Activated CD4-positive, alpha-beta T cell treated with anti-CD3 and anti-CD28 coated beads, Interleukin-2, amount 50 U/mL, for 48 hours (primary cell): ENCODE results near the gene SEZ6L.
A peak's percentile ranks its signal among the peaks of the same experiment; 100 is the strongest.

ENCODE experiments used
- DNase-seq, 2 experiments: peaks; one replicate each; pipeline ENCODE4 v3.0.0-alpha.2; 2020

Gene SEZ6L

GRCh38 chr22:26251869-26252268 is 82.6 kb downstream of the SEZ6L start:
- DNase-seq: no peak

- DNase-seq: peak in 1 of 2 experiments; percentile 11
Observed at GRCh38 chr22:26259510-26259909, 90.2 kb downstream of the SEZ6L start.

GRCh38 chr22:26264162-26264561 is 94.9 kb downstream of the SEZ6L start:
- no peak for DNase-seq

- DNase-seq: no peak
Observed at GRCh38 chr22:26265281-26265680, 96.0 kb downstream of the SEZ6L start.

- DNase-seq: no peak
Observed at GRCh38 chr22:26265909-26266308, 96.6 kb downstream of the SEZ6L start.

- no peak for DNase-seq
Observed at GRCh38 chr22:26267856-26268255, 98.6 kb downstream of the SEZ6L start.

GRCh38 chr22:26269572-26269971 is 100.3 kb downstream of the SEZ6L start:
- DNase-seq: no peak

- no peak for DNase-seq
Observed at GRCh38 chr22:26271427-26271826, 102.2 kb downstream of the SEZ6L start.

- no peak for DNase-seq
Observed at GRCh38 chr22:26273011-26273675, 103.9 kb downstream of the SEZ6L start.

- no peak for DNase-seq
Observed at GRCh38 chr22:26276529-26277160, 107.4 kb downstream of the SEZ6L start.

GRCh38 chr22:26281941-26282340 is 112.7 kb downstream of the SEZ6L start:
- no peak for DNase-seq

- no peak for DNase-seq
Observed at GRCh38 chr22:26283330-26283729, 114.1 kb downstream of the SEZ6L start.

GRCh38 chr22:26285632-26286031 is 116.4 kb downstream of the SEZ6L start:
- DNase-seq: no peak

GRCh38 chr22:26286091-26286820 is 117.0 kb downstream of the SEZ6L start:
- no peak for DNase-seq

GRCh38 chr22:26287382-26288225 is 118.3 kb downstream of the SEZ6L start:
- DNase-seq: no peak

GRCh38 chr22:26289611-26290101 is 120.4 kb downstream of the SEZ6L start:
- DNase-seq: no peak

GRCh38 chr22:26291940-26292666 is 122.8 kb downstream of the SEZ6L start:
- DNase-seq: no peak

GRCh38 chr22:26292667-26292995 is 123.4 kb downstream of the SEZ6L start:
- DNase-seq: no peak

- DNase-seq: no peak
Observed at GRCh38 chr22:26295563-26296126, 126.4 kb downstream of the SEZ6L start.

- no peak for DNase-seq
Observed at GRCh38 chr22:26298605-26299310, 129.5 kb downstream of the SEZ6L start.

GRCh38 chr22:26302726-26303125 is 133.5 kb downstream of the SEZ6L start:
- no peak for DNase-seq
